Activated T-helper 9 cell treated with anti-CD3 and anti-CD28 coated beads, Interleukin-2, amount 50 U/mL, for 16 hours (primary cell): ENCODE measurements around the gene FAM111A.
"Not testable (repeated sequence)": the region's sequence is repeated elsewhere in the genome, so short reads cannot be mapped to it uniquely, and the experiment has no call there.

Experiments
- DNase-seq: peaks from one replicate; pipeline ENCODE4 v3.0.0-alpha.2; 2020; ENCODE audit warnings: low read depth

Gene FAM111A

GRCh38 chr11:59142530-59143507 lies at the start of gene FAM111A:
TSS of gene FAM111A (plus strand) at chr11:59142856. CDS start at chr11:59148873, 6,017 bp downstream.
- DNase-seq, result peak; percentile 75

- not testable (repeated sequence) for DNase-seq
These were observed 49.1 kb upstream of the FAM111A start for GRCh38 chr11:59093576-59093975.

- DNase-seq, result not testable (repeated sequence)
These were observed 47.4 kb upstream of the FAM111A start for GRCh38 chr11:59095225-59095624.

GRCh38 chr11:59095972-59096575 lies 46.6 kb upstream of the FAM111A start:
- DNase-seq, result not testable (repeated sequence)

GRCh38 chr11:59097113-59097708 lies 45.4 kb upstream of the FAM111A start:
- peak; percentile 42 for DNase-seq

GRCh38 chr11:59097938-59098337 lies 44.7 kb upstream of the FAM111A start:
- not testable (repeated sequence) for DNase-seq

- peak; percentile 32 for DNase-seq
These were observed 40.3 kb upstream of the FAM111A start for GRCh38 chr11:59102259-59102765.

GRCh38 chr11:59106363-59107336 lies 36.0 kb upstream of the FAM111A start, which contains the start of gene FAM111B:
TSS of gene FAM111B (plus strand) at chr11:59107237. CDS start at chr11:59109626, 2,389 bp downstream.
- peak; percentile 32 for DNase-seq

GRCh38 chr11:59107721-59108120 lies 34.9 kb upstream of the FAM111A start:
- not testable (repeated sequence) for DNase-seq

- no peak for DNase-seq
These were observed 30.2 kb upstream of the FAM111A start for GRCh38 chr11:59112494-59112893.

GRCh38 chr11:59114344-59114743 lies 28.3 kb upstream of the FAM111A start:
- DNase-seq, result no peak

GRCh38 chr11:59115553-59115952 lies 27.1 kb upstream of the FAM111A start:
- no peak for DNase-seq

GRCh38 chr11:59117774-59118173 lies 24.9 kb upstream of the FAM111A start:
- DNase-seq, result no peak

GRCh38 chr11:59119826-59120225 lies 22.8 kb upstream of the FAM111A start:
- DNase-seq, result no peak

- DNase-seq, result peak; percentile 78
These were observed 6.8 kb upstream of the FAM111A start for GRCh38 chr11:59135648-59136461.

GRCh38 chr11:59136551-59136950 lies 6.1 kb upstream of the FAM111A start:
- not testable (repeated sequence) for DNase-seq

- DNase-seq, result no peak
These were observed 5.5 kb upstream of the FAM111A start for GRCh38 chr11:59137190-59137589.

- no peak for DNase-seq
These were observed 4.0 kb upstream of the FAM111A start for GRCh38 chr11:59138643-59139042.

- DNase-seq, result no peak
These were observed 1.5 kb upstream of the FAM111A start for GRCh38 chr11:59141191-59141590.
